HepG2 (cell line): Measurements from ENCODE around the gene SULT4A1. TPM values are rescaled to one million over a fixed set of nuclear protein-coding genes. Genes with fewer than 3 reads are reported as not detected.

Experiments
- RXRA ChIP-seq: sonication (generic); formaldehyde crosslinking; IDR thresholded peaks from 2 replicates; pipeline ENCODE4 v1.5.1; 2020; ENCODE audit warnings: missing genetic modification reagents
- SMAD1 ChIP-seq: sonication (generic); formaldehyde crosslinking; IDR thresholded peaks from 2 replicates; pipeline ENCODE4 v1.4.0; 2020; ENCODE audit warnings: missing genetic modification reagents, low read depth, mild to moderate bottlenecking, borderline replicate concordance
- TBX2 ChIP-seq: sonication (generic); formaldehyde crosslinking; IDR thresholded peaks from 2 replicates; pipeline ENCODE4 v1.5.0; 2020; ENCODE audit warnings: missing genetic modification reagents, mild to moderate bottlenecking, borderline replicate concordance
- THYN1 ChIP-seq: sonication (generic); formaldehyde crosslinking; IDR thresholded peaks from 2 replicates; pipeline ENCODE4 v1.8.1; 2023; ENCODE audit warnings: low read depth, mild to moderate bottlenecking, moderate library complexity, missing genetic modification reagents, borderline replicate concordance
- ZFAT ChIP-seq: sonication (generic); formaldehyde crosslinking; conservative IDR thresholded peaks from 2 replicates; pipeline ENCODE4 v1.8.1; 2023; ENCODE audit warnings: missing genetic modification reagents, inconsistent platforms
- polyA plus RNA-seq, 8 experiments: library from polyadenylated mRNA; depleted of rRNA in 3 of 8; stranded (reverse) in 7 of 8; unstranded in 1 of 8; fragments of >200 nt; fragmentation: Illumina TruSeq in 4 of 8; extraction: Trizol in 4 of 8; gene quantifications; 2 replicates each; pipeline versions ENCODE4 v1.2.1 to v1.2.3, GENCODE V29; 2011 to 2016; ENCODE audit warnings: low read depth in 4 of 8, missing spikeins in 1 of 8, mixed read lengths in 1 of 8; ENCODE audit not compliant: insufficient read depth in 1 of 8
- total RNA-seq, 5 experiments: library from RNA; depleted of rRNA; stranded (reverse); fragments of >200 nt; fragmentation: Illumina TruSeq; extraction: Trizol; gene quantifications; 2 replicates each; pipeline ENCODE4 v1.2.3, GENCODE V29; 2016; ENCODE audit warnings: low read depth in 1 of 5
- TF ChIP-seq, protein P1 (sequence below): sonication (generic); IDR thresholded peaks from 2 replicates; pipeline ENCODE4 v1.6.1; 2016; ENCODE audit warnings: low read depth, borderline replicate concordance
- TF ChIP-seq, protein P2 (sequence below): sonication (generic); formaldehyde crosslinking; conservative IDR thresholded peaks from 2 replicates; pipeline ENCODE4 v1.5.0; 2020; ENCODE audit warnings: missing genetic modification reagents
- TF ChIP-seq, protein P3 (sequence below): sonication (generic); formaldehyde crosslinking; IDR thresholded peaks from 2 replicates; pipeline ENCODE4 v1.4.0; 2020; ENCODE audit warnings: missing genetic modification reagents, borderline replicate concordance
- TF ChIP-seq, protein P4 (sequence below): sonication (generic); formaldehyde crosslinking; IDR thresholded peaks from 2 replicates; pipeline ENCODE4 v1.5.1; 2020; ENCODE audit warnings: missing genetic modification reagents, mild to moderate bottlenecking, borderline replicate concordance
- TF ChIP-seq, protein P5 (sequence below): sonication (generic); formaldehyde crosslinking; IDR thresholded peaks from 2 replicates; pipeline ENCODE4 v1.5.1; 2020; ENCODE audit warnings: missing genetic modification reagents, mild to moderate bottlenecking, borderline replicate concordance
- TF ChIP-seq, protein P6 (sequence below): sonication (generic); formaldehyde crosslinking; IDR thresholded peaks from 2 replicates; pipeline ENCODE4 v1.4.0; 2020; ENCODE audit warnings: missing genetic modification reagents, borderline replicate concordance

The SULT4A1 gene
- total and polyA plus RNA-seq, 2 of the 13 experiments (the other 11 are each of a cell fraction or from before 2014, with no cell fraction given) = not detected

DNA sequence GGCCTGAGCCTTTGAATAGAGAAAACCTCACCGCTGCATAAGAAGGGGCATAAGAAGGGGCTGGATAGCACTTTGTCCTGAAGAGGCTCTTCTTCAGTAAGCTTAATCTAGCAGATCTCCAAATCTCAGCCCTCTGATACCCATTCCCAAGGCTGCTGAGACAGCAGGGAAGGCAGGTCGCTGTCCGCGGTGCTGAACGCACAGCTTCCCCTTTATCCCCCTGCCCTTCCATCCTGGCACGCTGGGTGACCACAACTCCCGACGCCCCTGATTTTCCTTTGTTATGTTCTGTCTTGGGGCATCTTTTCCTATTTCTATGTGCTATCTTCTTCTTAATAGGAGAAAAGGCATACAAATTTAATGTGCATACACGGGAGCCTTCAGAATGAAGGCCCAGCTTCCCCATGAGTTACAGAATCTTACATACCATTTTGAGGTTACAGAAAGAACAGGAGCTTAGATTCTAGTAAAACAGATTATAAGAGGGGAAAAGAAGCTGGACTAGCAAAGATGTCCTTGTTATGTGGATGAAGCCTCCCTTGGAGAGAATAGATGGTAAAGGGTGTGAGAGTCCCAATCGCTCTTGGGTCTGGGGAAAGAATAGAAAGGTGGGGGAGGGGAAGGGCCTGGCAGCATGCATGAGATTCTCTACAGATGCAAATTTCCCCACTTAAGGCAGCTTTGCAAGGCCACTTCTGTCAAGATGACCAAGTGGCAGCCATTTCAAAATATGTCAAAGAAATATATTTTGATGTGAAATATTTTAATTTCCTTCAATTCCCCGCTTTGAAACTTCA is 5.7 kb upstream of the SULT4A1 start (continued):
- TF ChIP-seq, protein P1, sequence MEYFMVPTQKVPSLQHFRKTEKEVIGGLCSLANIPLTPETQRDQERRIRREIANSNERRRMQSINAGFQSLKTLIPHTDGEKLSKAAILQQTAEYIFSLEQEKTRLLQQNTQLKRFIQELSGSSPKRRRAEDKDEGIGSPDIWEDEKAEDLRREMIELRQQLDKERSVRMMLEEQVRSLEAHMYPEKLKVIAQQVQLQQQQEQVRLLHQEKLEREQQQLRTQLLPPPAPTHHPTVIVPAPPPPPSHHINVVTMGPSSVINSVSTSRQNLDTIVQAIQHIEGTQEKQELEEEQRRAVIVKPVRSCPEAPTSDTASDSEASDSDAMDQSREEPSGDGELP = no peak
- TF ChIP-seq, protein P2, sequence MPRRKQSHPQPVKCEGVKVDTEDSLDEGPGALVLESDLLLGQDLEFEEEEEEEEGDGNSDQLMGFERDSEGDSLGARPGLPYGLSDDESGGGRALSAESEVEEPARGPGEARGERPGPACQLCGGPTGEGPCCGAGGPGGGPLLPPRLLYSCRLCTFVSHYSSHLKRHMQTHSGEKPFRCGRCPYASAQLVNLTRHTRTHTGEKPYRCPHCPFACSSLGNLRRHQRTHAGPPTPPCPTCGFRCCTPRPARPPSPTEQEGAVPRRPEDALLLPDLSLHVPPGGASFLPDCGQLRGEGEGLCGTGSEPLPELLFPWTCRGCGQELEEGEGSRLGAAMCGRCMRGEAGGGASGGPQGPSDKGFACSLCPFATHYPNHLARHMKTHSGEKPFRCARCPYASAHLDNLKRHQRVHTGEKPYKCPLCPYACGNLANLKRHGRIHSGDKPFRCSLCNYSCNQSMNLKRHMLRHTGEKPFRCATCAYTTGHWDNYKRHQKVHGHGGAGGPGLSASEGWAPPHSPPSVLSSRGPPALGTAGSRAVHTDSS (CRISPR knock-in tag) = no peak
- TF ChIP-seq, protein P3, sequence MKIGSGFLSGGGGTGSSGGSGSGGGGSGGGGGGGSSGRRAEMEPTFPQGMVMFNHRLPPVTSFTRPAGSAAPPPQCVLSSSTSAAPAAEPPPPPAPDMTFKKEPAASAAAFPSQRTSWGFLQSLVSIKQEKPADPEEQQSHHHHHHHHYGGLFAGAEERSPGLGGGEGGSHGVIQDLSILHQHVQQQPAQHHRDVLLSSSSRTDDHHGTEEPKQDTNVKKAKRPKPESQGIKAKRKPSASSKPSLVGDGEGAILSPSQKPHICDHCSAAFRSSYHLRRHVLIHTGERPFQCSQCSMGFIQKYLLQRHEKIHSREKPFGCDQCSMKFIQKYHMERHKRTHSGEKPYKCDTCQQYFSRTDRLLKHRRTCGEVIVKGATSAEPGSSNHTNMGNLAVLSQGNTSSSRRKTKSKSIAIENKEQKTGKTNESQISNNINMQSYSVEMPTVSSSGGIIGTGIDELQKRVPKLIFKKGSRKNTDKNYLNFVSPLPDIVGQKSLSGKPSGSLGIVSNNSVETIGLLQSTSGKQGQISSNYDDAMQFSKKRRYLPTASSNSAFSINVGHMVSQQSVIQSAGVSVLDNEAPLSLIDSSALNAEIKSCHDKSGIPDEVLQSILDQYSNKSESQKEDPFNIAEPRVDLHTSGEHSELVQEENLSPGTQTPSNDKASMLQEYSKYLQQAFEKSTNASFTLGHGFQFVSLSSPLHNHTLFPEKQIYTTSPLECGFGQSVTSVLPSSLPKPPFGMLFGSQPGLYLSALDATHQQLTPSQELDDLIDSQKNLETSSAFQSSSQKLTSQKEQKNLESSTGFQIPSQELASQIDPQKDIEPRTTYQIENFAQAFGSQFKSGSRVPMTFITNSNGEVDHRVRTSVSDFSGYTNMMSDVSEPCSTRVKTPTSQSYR (CRISPR knock-in tag) = peak; percentile 71; the same call in 1 of the 2 replicates
- TF ChIP-seq, protein P4, sequence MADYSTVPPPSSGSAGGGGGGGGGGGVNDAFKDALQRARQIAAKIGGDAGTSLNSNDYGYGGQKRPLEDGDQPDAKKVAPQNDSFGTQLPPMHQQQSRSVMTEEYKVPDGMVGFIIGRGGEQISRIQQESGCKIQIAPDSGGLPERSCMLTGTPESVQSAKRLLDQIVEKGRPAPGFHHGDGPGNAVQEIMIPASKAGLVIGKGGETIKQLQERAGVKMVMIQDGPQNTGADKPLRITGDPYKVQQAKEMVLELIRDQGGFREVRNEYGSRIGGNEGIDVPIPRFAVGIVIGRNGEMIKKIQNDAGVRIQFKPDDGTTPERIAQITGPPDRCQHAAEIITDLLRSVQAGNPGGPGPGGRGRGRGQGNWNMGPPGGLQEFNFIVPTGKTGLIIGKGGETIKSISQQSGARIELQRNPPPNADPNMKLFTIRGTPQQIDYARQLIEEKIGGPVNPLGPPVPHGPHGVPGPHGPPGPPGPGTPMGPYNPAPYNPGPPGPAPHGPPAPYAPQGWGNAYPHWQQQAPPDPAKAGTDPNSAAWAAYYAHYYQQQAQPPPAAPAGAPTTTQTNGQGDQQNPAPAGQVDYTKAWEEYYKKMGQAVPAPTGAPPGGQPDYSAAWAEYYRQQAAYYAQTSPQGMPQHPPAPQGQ (CRISPR knock-in tag) = no peak
- TF ChIP-seq, protein P5, sequence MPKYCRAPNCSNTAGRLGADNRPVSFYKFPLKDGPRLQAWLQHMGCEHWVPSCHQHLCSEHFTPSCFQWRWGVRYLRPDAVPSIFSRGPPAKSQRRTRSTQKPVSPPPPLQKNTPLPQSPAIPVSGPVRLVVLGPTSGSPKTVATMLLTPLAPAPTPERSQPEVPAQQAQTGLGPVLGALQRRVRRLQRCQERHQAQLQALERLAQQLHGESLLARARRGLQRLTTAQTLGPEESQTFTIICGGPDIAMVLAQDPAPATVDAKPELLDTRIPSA (CRISPR knock-in tag) = no peak
- TF ChIP-seq ZFAT (0 out of 2 replicates have a peak, but pooled peaks have one; percentile 44), SMAD1 (CRISPR knock-in tag) (no peak), RXRA (CRISPR knock-in tag) (no peak), TBX2 (CRISPR knock-in tag) (no peak), THYN1 (CRISPR knock-in tag) (no peak)
- TF ChIP-seq, protein P6, sequence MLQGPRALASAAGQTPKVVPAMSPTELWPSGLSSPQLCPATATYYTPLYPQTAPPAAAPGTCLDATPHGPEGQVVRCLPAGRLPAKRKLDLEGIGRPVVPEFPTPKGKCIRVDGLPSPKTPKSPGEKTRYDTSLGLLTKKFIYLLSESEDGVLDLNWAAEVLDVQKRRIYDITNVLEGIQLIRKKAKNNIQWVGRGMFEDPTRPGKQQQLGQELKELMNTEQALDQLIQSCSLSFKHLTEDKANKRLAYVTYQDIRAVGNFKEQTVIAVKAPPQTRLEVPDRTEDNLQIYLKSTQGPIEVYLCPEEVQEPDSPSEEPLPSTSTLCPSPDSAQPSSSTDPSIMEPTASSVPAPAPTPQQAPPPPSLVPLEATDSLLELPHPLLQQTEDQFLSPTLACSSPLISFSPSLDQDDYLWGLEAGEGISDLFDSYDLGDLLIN (CRISPR knock-in tag) = no peak
